Measurements from ENCODE around the gene CRADD.
"Not testable (repeated sequence)": the region's sequence is repeated elsewhere in the genome, so short reads cannot be mapped to it uniquely, and the experiment has no call there.

CRADD gene

DNA sequence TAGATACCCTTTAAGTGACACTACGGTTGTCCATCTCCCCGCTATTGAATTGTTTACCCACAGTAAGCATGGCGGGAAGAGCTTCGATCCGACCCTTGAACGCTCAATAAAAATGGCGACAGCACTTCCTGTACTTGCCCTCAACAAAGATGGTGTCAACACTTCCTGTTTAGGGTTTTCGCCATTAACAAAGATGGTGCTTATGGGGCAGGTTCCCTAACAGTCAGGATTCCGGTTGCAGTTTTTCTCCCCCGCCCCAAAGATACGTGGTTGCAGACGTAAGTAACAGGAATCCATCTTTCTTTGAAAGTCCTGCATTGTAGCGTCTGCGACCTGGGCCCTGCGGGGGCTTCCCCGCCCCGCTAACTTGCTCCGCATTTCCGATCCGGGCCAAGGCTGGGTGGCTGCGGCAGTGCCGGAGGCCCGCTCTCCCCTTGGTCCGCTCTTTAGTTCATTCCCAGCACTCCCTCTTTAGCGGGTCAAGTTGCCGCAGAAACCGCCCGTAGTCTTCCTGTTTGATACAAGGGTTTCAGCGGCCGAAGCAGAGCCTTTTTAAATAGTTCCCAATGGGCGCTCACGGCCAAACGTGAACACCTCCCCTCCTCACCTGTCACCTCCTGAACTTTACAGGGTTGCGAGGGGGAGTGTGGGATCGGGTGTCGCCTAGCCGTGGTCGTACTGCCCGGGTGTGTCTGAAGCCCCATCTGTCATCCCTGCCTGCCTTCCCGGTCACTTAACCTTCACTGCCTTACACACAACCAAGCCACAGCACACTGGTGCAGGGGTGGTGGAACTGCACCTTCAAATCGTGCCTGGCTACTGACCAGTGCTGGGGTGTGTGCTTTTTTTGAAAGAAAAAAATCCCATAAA lies at the start of gene CRADD:
TSS of gene CRADD (plus strand) at position 181 of the 870 bp plus-strand sequence.
- DNase-seq (ENCODE audit: low spot score), result peak; percentile 97

GRCh38 chr12:93632383-93632782 lies 44.8 kb upstream of the CRADD start:
- no peak for DNase-seq (ENCODE audit: low spot score)

DNA sequence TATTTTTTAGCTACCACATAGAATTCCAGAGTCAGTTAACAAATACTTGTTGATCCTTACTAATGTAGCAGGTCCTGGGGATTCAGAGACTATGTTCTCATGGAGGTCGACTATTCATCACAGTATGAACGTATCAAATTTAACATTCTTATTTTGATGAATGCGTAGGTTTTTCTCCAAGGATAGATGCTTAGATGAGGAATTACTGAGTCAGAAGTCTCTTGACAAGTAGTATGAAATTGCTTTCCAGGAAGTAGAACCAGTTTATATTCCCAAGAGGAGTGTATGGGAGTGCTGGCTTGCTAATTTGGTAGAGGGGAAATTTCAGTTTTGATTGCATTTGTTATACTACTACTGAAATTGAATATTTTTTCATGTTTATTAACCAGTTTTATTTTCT lies 42.8 kb upstream of the CRADD start:
- DNase-seq (ENCODE audit: low spot score), result no peak

- no peak for DNase-seq (ENCODE audit: low spot score)
Measured at GRCh38 chr12:93636708-93637107, 40.5 kb upstream of the CRADD start.

GRCh38 chr12:93638095-93638494 lies 39.1 kb upstream of the CRADD start:
- DNase-seq (ENCODE audit: low spot score), result no peak

DNA sequence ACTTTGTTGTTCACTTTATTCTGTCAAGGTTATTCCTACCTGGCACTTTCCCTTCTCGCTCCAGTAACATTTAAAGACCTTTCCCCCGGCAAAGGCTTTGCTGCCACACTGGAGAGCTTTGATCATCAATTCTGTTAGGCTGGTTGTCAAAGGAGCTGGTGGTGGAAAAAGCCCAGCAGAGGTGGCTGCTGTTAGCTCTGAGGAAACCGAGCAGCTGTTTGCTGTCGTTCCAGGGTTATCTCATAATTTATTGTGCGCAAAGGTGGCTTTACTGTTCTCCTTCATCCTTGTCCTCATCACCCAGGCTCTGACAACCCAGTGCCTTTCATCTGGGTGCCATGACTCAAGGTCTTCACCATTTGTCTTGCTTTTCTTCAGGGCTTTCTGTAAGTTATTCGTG lies 38.2 kb upstream of the CRADD start:
- DNase-seq (ENCODE audit: low spot score), result no peak

- DNase-seq (ENCODE audit: low spot score), result no peak
Measured at GRCh38 chr12:93639406-93639805, 37.8 kb upstream of the CRADD start.

DNA sequence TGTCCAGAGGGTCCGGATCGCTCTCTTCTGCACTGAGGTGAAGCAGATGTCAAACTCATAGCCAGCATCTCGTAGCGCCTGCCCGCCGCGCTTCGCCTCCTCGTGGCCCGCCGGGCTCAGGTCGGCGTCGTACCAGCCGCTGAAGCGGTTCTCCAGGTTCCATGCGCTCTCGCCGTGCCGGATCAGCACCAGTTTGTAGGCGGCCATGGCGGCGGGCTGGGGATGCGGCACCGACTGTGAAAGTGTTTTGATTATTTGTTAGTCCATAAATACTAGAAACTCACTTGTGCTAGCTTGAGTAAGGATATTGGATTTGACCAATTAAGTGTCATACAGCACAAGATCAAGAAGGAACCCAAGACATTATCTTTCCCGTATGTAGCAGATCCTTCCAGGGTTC lies 35.8 kb upstream of the CRADD start:
- DNase-seq (ENCODE audit: low spot score), result not testable (repeated sequence)

DNA sequence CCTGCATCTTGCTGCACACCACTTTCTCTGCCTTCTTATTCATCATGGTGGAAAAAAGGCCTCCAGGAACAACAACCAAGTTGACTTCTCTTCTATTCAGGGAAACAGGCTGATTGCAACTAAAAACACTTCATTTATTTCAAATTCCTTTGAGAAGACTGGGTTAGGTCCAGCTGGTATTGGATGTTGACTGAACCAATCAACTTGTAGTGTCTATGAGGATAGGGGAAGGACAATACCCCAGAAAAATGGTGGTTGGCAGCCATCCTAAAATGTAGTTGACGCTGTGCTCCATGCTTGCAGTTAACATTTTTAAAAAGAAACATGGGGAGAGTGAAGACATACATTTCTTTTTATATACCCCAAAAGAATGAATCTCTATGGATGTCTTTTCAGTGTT lies 34.4 kb upstream of the CRADD start:
- DNase-seq (ENCODE audit: low spot score), result no peak

- DNase-seq (ENCODE audit: low spot score), result no peak
Measured at GRCh38 chr12:93645702-93646101, 31.5 kb upstream of the CRADD start.

- no peak for DNase-seq (ENCODE audit: low spot score)
Measured at GRCh38 chr12:93650626-93651025, 26.5 kb upstream of the CRADD start.

GRCh38 chr12:93653079-93653478 lies 24.1 kb upstream of the CRADD start:
- DNase-seq (ENCODE audit: low spot score), result no peak

GRCh38 chr12:93653712-93654111 lies 23.5 kb upstream of the CRADD start:
- DNase-seq (ENCODE audit: low spot score), result no peak

- DNase-seq (ENCODE audit: low spot score), result no peak
Measured at GRCh38 chr12:93654421-93654820, 22.8 kb upstream of the CRADD start.

- no peak for DNase-seq (ENCODE audit: low spot score)
Measured at GRCh38 chr12:93657071-93657470, 20.1 kb upstream of the CRADD start.

GRCh38 chr12:93661021-93661420 lies 16.2 kb upstream of the CRADD start:
- no peak for DNase-seq (ENCODE audit: low spot score)

DNA sequence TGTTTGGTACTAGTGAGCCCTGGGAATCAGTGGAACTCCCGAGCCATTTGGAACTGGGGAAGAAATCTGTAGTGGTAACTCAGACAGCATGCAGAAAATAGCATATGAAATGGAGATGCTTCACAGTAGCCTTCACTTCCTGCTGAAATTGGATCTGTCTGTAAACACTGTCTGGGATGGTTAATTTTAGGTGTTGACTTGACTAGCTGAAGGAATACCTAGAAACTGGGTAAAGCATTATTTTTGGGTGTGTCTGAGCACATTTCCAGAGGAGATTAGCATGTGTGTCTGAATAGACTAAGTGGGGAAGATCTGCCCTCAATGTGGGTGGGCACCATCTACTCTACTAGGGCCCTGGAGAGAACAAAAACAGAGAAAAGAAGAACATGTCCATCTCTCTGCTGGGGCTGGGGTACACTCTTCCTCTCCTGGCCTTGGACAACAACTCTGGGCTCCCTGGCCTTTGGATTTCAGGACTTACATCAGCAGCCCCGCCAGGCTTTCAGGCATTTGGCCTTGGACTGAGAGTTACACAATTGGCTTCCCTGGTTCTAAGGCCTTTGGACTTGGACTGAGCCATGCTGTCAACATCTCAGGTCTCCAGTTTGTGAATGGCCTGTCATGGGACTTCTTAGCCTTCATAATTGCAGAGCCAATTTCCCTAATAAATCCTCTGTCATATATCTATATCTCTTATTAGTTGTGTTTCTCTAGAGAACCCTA lies 14.0 kb upstream of the CRADD start:
- DNase-seq (ENCODE audit: low spot score), result no peak

DNA sequence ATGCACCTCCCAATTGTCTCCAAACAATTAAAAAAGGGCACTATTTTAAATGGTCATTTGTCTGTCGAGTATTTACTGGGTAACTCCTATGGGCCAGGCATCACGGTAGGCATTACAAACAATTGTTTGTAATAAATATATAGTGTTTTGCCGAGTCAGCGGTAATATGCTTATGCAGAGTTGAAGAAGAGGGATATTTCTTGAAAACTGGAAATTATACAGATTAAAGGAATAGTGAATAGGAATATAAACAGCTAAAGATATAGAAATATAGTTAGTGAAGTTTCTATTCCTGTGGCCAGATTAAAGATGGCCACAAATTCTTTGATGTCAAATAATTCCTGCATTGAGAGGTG lies 13.5 kb upstream of the CRADD start:
- DNase-seq (ENCODE audit: low spot score), result no peak

- DNase-seq (ENCODE audit: low spot score), result no peak
Measured at GRCh38 chr12:93664573-93665138, 12.5 kb upstream of the CRADD start.

DNA sequence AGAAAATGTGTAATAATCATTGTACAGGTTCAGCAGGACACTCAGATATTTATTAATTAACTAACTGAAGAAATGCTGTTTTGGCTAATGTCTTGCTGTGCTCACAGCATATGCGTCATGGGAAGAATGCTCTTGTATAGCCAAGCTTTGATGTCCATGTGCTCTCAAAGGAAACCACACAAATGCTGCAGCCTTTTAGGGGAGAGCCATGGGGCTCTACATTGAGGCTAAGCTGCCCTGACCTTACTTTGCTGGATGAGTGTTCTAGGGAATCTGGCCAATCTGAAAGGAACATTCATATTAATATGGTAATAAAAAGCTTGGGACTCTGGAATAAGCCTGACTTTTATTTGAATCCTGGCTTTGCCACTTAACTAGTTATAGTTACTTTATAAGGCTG lies 9.5 kb upstream of the CRADD start:
- DNase-seq (ENCODE audit: low spot score), result no peak

- DNase-seq (ENCODE audit: low spot score), result no peak
Measured at GRCh38 chr12:93668919-93669418, 8.2 kb upstream of the CRADD start.

- DNase-seq (ENCODE audit: low spot score), result no peak
Measured at GRCh38 chr12:93669452-93669851, 7.7 kb upstream of the CRADD start.

- DNase-seq (ENCODE audit: low spot score), result no peak
Measured at GRCh38 chr12:93670104-93670503, 7.1 kb upstream of the CRADD start.
